PFSK-1 (cell line): ENCODE results near the gene ARHGAP15.

Experiments used
- POLR2AphosphoS5 ChIP-seq: IDR thresholded peaks from 2 replicates; pipeline ENCODE4 v1.6.1; 2012; ENCODE audit warnings: low read depth, mild to moderate bottlenecking, control low read depth, low read length, moderate library complexity
- TAF1 ChIP-seq: IDR thresholded peaks from 2 replicates; pipeline ENCODE4 v1.6.1; 2012; ENCODE audit warnings: low read length, control low read depth, borderline replicate concordance; ENCODE audit not compliant: insufficient read depth

DNA sequence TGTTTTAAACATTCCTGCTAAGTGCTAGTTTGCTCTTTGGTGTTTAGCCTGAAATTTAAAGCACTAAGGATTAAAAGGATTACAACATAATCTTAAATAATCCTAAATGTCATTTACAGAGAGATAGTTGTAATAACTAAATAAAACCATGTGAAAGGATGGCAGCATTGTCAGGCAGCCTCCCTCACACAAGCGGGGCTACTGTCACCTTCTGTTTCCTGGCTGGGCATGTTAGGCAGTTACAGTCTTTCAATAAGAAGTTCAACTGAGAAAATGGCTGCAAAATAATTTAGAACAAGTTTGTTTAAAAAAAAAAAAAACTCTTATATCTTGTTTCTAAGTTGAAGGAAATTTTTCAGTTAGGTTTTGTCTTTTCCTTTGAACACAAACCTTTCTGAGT lies 124.9 kb downstream of the ARHGAP15 start:
- TF ChIP-seq TAF1 (no peak), POLR2AphosphoS5 (no peak)
